HL-60 (cell line): ENCODE data around the gene LYRM2.

Experiments used
- GABPA ChIP-seq: IDR thresholded peaks from 2 replicates; pipeline ENCODE4 v1.6.1; 2012; ENCODE audit warnings: low read depth
- POLR2AphosphoS5 ChIP-seq: IDR thresholded peaks from 2 replicates; pipeline ENCODE4 v1.6.1; 2012; ENCODE audit warnings: low read depth
- SPI1 ChIP-seq: IDR thresholded peaks from 2 replicates; pipeline ENCODE4 v1.6.1; 2012; ENCODE audit warnings: low read depth, mild to moderate bottlenecking, borderline replicate concordance
- TF ChIP-seq, protein P1 (sequence below): IDR thresholded peaks from one replicate; pipeline ENCODE4 v1.5.1; 2011; ENCODE audit warnings: low read length, control low read depth, inconsistent platforms; ENCODE audit not compliant: insufficient read depth
- TF ChIP-seq, protein P2 (sequence below): IDR thresholded peaks from 2 replicates; pipeline ENCODE4 v1.6.1; 2012; ENCODE audit warnings: low read depth; ENCODE audit not compliant: insufficient replicate concordance

DNA sequence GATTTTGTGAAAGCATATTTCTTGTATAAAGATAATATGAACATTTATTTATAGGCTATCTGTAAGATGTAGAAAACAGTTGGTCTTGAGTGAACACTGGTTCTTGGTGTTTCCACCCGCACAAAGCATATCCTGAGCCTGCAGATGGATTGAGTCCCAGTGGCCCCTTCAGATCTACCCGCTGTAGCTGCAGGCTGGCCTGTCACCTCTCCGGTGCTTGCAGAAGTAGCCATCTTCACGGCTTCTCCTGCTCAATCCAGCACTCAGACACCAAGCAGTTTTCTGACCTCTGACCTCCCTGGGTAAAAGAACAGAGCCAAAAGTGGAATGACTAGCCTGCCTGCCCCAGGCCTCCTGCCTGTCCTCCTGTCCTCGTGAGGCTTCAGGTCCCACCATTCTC lies 22.7 kb downstream of the LYRM2 start:
- TF ChIP-seq, protein P1, sequence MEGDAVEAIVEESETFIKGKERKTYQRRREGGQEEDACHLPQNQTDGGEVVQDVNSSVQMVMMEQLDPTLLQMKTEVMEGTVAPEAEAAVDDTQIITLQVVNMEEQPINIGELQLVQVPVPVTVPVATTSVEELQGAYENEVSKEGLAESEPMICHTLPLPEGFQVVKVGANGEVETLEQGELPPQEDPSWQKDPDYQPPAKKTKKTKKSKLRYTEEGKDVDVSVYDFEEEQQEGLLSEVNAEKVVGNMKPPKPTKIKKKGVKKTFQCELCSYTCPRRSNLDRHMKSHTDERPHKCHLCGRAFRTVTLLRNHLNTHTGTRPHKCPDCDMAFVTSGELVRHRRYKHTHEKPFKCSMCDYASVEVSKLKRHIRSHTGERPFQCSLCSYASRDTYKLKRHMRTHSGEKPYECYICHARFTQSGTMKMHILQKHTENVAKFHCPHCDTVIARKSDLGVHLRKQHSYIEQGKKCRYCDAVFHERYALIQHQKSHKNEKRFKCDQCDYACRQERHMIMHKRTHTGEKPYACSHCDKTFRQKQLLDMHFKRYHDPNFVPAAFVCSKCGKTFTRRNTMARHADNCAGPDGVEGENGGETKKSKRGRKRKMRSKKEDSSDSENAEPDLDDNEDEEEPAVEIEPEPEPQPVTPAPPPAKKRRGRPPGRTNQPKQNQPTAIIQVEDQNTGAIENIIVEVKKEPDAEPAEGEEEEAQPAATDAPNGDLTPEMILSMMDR = no peak
- TF ChIP-seq POLR2AphosphoS5 (no peak), GABPA (no peak), SPI1 (no peak)
- TF ChIP-seq, protein P2, sequence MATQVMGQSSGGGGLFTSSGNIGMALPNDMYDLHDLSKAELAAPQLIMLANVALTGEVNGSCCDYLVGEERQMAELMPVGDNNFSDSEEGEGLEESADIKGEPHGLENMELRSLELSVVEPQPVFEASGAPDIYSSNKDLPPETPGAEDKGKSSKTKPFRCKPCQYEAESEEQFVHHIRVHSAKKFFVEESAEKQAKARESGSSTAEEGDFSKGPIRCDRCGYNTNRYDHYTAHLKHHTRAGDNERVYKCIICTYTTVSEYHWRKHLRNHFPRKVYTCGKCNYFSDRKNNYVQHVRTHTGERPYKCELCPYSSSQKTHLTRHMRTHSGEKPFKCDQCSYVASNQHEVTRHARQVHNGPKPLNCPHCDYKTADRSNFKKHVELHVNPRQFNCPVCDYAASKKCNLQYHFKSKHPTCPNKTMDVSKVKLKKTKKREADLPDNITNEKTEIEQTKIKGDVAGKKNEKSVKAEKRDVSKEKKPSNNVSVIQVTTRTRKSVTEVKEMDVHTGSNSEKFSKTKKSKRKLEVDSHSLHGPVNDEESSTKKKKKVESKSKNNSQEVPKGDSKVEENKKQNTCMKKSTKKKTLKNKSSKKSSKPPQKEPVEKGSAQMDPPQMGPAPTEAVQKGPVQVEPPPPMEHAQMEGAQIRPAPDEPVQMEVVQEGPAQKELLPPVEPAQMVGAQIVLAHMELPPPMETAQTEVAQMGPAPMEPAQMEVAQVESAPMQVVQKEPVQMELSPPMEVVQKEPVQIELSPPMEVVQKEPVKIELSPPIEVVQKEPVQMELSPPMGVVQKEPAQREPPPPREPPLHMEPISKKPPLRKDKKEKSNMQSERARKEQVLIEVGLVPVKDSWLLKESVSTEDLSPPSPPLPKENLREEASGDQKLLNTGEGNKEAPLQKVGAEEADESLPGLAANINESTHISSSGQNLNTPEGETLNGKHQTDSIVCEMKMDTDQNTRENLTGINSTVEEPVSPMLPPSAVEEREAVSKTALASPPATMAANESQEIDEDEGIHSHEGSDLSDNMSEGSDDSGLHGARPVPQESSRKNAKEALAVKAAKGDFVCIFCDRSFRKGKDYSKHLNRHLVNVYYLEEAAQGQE = no peak
